Panc1 (cell line): ENCODE measurements around the gene MINK1.

Experiments
- CTCF ChIP-seq: fragments of 450-650 bp; IDR thresholded peaks from 2 replicates; pipeline ENCODE4 v1.5.1; 2017; ENCODE audit warnings: mild to moderate bottlenecking
- POLR2AphosphoS5 ChIP-seq: IDR thresholded peaks from 2 replicates; pipeline ENCODE4 v1.6.1; 2012; ENCODE audit warnings: mild to moderate bottlenecking, low read depth, low read length, moderate library complexity
- REST ChIP-seq, 2 experiments: IDR thresholded peaks; 2 replicates each; pipeline ENCODE4 v1.6.1; 2011 to 2012; ENCODE audit warnings: low read depth in 2 of 2, control low read depth in 1 of 2, low read length in 1 of 2, mild to moderate bottlenecking in 1 of 2, moderate library complexity in 1 of 2; ENCODE audit not compliant: insufficient read depth in 1 of 2
- SIN3A ChIP-seq: IDR thresholded peaks from 2 replicates; pipeline ENCODE4 v1.6.1; 2012; ENCODE audit warnings: low read depth, mild to moderate bottlenecking, low read length, moderate library complexity, borderline replicate concordance; ENCODE audit not compliant: insufficient read depth

GRCh38 chr17:4811471-4811870 lies 21.7 kb upstream of the MINK1 start:
- no peak for TF ChIP-seq POLR2AphosphoS5
- TF ChIP-seq CTCF, result no peak
- TF ChIP-seq SIN3A, result no peak
- TF ChIP-seq REST (IDR thresholded peaks at IDR 0.05; ENCODE audit: insufficient read depth in 1 of 2, low read depth in 2 of 2, low read length in 1 of 2), result no peak
